CD4-positive, alpha-beta T cell treated with Interferon alpha-2 for 1 hour (primary cell): ENCODE data around the gene SLC13A3.
"Not testable (repeated sequence)": the region's sequence is repeated elsewhere in the genome, so short reads cannot be mapped to it uniquely, and the experiment has no call there.

Source experiments
- DNase-seq, 2 donors: peaks; one replicate each; pipeline ENCODE4 v3.0.0-alpha.2; 2020 to 2022

The SLC13A3 gene

GRCh38 chr20:46681032-46681854 is 30.0 kb upstream of the SLC13A3 start:
- peak; percentile 49 to 71 for DNase-seq

DNA sequence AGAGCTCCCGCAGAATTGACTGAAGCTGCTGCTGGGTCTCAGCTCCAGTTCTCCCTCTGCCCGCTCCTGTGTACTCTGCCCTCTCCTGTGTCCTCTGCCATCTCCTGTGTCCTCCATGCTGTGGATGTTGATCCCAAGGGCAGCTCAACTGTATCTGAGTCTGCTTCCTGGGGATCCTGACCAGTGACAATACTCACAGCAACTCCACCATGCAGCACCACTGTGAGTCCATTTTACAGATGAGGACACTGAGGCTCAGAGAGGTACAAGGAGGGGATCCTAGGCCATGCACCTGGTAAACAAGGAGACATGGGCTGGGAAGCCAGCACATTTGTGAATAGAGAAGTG is 29.4 kb upstream of the SLC13A3 start:
- DNase-seq = no peak

GRCh38 chr20:46678516-46678915 is 27.3 kb upstream of the SLC13A3 start:
- no peak for DNase-seq

GRCh38 chr20:46677608-46678007 is 26.3 kb upstream of the SLC13A3 start:
- DNase-seq = no peak

DNA sequence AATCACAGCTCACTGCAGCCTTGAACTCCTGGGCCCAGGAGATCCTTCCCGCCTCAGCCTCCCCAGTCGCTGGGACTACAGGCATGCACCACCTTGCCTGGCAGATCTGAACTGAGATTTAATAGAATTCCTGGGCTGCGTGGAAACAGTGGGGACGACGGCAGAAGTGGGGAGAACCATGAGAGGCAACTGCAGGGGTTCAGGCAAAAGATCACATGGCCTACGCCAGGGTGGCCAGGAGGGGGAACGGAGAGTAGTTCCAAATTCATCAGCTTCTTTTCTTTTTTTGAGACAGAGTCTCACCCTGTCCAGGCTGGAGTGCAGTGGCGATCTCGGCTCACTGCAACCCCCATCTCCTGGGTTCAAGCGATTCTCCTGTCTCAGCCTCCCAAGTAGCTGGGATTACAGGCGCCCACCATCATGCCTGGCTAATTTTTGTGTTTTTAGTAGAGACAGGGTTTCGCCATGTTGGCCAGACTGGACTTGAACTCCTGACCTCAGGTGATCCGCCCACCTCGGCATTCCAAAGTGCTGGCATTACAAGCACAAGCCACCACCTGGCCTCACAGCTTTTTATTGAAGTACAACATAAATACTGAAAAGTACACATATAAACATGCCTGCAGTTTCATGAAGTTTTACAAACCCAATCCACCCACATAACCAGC is 25.5 kb upstream of the SLC13A3 start:
- DNase-seq = not testable (repeated sequence)

GRCh38 chr20:46674253-46675083 is 23.2 kb upstream of the SLC13A3 start:
- DNase-seq = no peak

DNA sequence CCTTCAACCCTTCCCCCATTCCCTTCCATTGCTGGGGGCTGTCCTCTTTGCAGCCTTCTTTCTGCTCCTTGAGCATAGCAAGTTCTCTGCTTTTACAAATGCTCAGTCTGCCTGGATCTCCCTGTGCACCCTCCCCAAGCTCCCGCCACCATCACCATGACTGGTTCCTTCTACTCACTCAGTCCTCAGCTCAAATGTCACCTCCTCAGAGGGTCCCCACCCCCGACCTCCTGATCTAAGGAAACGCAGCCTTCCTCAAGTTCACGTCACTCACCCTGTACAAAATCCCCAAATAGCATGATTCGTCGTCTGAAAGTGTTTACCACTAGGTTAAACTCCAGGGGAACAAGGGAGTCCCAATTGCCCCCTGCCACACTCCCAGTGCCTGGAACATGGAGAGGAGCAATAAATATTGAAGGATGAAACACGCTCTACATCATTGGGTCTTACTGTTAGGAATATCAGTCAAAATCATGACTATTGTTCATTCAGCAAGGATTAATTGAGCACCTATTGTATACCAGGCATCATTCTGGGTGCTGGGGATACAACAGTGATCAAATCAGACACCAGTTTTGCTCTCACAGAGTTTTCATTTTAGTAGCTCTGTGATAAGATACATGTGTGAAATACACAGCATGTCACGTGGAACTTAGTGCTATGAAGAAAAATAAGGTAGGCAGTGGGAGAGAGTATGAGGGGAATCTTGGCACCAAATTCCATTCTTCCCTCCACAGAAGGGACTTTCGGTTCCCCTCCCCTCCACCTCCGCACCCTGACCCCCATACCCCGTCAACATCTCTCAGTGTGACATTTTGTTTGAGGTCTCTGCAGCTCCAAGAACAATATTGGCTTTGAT is 22.4 kb upstream of the SLC13A3 start:
- no peak for DNase-seq

DNA sequence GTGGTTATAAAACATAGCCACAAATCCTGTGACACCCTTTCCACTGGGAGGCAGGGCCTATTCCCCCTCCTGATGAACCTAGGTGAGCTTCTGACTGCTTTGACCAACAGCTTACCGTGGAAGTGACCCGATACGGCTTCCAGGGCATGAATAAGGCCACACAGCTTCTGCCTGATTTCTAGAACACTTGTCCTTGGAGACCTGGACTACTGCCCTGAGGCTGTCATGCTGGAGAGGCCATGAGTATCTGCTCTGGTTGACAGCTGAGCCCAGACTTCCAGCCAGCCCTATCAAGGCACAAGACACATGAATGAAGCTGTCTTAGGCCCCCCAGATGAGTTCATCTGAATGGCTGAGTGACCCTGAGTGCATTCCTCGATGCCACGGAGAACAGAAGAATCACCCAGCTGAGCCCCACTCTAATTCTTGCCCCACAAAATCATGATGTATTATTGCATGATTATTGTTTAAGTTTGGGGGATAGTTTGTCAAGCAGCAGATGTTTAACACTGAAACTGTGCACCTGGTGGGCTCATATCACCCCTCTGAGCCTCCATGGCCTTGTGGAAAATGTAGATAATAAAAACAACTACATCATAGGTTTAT is 21.4 kb upstream of the SLC13A3 start:
- DNase-seq = no peak

- no peak for DNase-seq
These were observed 20.7 kb upstream of the SLC13A3 start for GRCh38 chr20:46671866-46672542.

DNA sequence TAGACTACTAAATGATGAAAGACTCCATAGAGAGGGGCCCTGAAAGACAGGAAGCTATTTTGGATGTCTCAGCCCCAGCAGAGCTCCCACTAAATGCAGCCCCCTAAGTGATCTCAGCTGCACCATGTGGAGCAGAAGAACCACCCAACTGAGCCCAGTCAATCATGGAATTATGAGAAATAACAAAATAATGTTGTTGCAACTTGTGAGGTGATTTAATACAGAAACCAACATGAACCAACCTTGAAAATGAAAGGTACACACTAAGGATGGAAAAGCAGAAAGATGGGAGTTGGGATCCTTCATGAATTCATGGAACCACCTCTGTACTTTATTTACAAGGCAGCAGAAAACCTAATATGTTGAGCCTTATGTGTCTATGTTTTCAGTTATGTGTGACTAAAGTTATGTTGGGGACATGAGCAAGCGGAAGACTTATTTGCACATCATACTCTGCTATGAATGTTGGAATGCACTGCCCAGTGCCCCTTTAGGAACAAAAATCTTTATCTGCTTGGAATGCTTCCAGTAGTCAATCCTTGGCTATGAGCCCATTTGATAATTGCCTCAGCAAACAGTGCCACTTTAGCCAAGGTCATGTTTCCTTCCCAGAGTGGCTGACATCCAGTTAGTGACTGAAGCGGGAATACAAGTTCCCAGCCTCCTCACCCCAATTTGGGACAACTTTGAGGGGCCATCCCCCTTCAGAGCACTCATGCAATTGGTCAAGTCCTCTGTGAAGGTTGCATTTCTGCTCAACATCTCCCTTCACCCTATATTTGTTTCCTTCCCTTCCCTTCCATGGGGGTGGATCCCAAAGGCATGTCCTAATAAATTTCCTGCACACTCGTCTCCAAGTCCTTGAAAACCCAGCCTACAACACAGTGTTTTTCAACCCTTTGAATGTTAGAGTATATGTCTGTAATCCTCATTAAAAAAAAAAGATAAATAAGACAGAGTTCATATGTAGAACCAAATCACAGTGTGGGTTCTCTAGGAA is 19.6 kb upstream of the SLC13A3 start:
- DNase-seq = no peak

DNA sequence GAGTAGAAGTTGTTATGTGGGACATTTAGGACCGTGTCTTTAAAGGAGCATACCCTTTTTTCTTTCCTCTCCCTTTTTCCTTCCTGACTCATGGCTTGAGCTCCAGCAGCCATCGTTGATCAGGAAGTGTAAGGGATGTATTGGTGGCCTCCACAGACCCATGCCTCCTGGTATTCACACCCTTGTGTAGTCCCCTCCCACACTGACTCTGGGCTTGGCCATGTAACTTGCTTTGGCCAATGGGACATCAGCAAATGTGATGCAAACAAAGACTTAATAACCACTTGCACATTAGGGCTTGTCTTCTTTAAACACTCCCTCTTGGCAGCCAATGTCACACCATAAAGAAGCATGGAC is 18.9 kb upstream of the SLC13A3 start:
- no peak for DNase-seq

GRCh38 chr20:46666818-46667515 is 15.7 kb upstream of the SLC13A3 start:
- no peak for DNase-seq

DNA sequence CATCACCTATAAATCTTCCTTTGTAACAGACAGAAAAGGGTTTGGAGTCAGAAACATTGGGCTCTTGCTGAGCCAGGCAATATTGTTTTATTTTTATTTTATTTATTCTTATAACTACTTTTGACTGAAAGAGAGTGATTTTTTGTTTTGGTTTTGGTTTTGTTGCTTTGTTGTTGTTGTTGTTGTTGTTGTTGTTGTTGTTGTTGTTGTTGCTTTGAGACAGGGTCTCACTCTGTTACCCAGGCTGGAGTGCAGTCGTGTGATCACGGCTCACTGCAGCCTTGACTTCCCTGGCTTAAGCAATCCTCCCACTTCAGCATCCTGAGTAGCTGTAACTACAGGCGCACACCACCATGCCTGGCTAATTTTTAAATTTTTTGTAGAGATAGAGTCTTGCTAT is 15.0 kb upstream of the SLC13A3 start:
- no peak for DNase-seq

DNA sequence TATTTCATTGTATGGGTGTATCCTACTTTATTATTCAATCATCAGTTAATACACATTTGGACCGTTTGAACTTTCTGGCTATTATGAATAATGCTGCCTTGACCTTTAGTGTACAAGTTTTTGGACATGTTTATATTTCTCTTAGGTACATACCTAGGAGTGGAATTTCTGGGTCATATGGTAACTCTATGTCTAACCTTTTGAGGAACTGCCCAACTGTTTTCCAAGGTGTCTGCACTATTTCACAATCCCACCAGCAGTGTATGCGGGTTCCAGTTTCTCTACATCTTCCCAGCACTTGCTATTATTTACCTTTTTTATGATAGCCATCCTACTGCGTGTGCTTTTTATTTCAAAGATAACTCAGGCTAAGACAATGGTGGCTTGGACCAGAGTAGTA is 14.3 kb upstream of the SLC13A3 start:
- no peak for DNase-seq

- DNase-seq = no peak
These were observed 12.3 kb upstream of the SLC13A3 start for GRCh38 chr20:46663531-46663930.

GRCh38 chr20:46661659-46662058 is 10.4 kb upstream of the SLC13A3 start:
- DNase-seq = no peak

GRCh38 chr20:46660487-46660886 is 9.2 kb upstream of the SLC13A3 start:
- DNase-seq = no peak

DNA sequence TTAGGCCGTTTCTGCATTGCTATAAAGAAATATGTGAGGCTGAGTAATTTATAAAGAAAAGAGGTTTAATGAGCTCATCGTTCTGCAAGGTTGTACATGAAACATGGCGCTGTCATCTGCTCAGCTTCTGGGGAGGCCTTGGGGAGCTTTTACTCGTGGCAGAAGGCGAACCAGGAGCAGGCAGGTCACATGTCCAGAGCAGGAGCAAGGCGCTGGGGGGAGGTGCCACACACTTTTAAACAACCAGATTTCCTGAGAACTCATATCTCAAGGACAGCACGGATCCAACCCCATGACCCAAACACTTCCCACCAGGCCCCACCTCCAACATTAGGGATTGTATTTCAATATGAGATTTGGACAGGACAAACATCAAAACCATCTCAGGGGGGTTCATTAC is 6.4 kb upstream of the SLC13A3 start:
- no peak for DNase-seq

- DNase-seq = no peak
These were observed 5.9 kb upstream of the SLC13A3 start for GRCh38 chr20:46657137-46657536.

DNA sequence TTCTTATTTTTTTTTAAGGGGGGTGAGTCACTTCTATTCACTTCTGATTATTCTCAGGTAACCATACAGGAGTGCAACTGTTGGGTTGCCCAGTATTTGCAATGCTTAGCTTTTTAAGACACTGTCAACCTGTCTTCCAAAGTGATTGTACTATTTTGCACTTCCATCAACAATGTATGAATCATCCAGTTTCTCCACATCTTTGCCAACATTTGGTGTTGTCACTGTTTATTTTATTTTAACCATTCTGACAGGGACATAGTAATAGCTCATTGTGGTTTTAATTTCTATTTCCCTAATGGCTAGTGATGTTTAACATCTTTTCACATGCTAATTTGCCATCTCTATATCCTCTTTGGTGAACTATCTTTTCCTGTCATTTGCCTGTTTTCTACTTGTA is 1.4 kb upstream of the SLC13A3 start:
- no peak for DNase-seq
